Osteoblast (primary cell): ENCODE results near the gene NCKAP5. TPM values are rescaled to one million over a fixed set of nuclear protein-coding genes. Genes with fewer than 3 reads are reported as not detected.
A peak's percentile ranks its signal among the peaks of the same experiment; 100 is the strongest.

Source experiments
- DNase-seq: peaks from one replicate; pipeline ENCODE4 v3.0.0; 2011; ENCODE audit warnings: low spot score, mixed read lengths; ENCODE audit not compliant: insufficient read length; ENCODE audit errors: missing footprints
- H2AFZ ChIP-seq: 2 replicates; pipeline ENCODE4 v1.6.0; 2011; ENCODE audit warnings: mild to moderate bottlenecking, low read length
- H3K27ac ChIP-seq: 2 replicates; pipeline ENCODE4 v1.5.1; 2011; ENCODE audit warnings: mild to moderate bottlenecking, low read depth, low read length, moderate library complexity
- H3K27me3 ChIP-seq: 2 replicates; pipeline ENCODE4 v1.6.0; 2012; ENCODE audit warnings: mild to moderate bottlenecking, control low read depth, inconsistent platforms, low read length, moderate library complexity; ENCODE audit not compliant: insufficient read depth
- H3K36me3 ChIP-seq: 2 replicates; pipeline ENCODE4 v1.5.1; 2011; ENCODE audit warnings: mild to moderate bottlenecking, low read length, control low read depth, moderate library complexity; ENCODE audit not compliant: insufficient read depth
- H3K4me1 ChIP-seq: 2 replicates; pipeline ENCODE4 v1.5.1; 2011; ENCODE audit warnings: mild to moderate bottlenecking, low read length, control low read depth, moderate library complexity; ENCODE audit not compliant: insufficient read depth
- H3K4me2 ChIP-seq: 2 replicates; pipeline ENCODE4 v1.6.0; 2011; ENCODE audit warnings: mild to moderate bottlenecking, low read length; ENCODE audit not compliant: insufficient read depth
- H3K4me3 ChIP-seq: fragments of 200-600 bp; sonication (generic); 3 replicates; pipeline ENCODE4 v1.5.1; 2012; ENCODE audit warnings: mild to moderate bottlenecking, low read length, inconsistent platforms; ENCODE audit not compliant: insufficient read depth
- H3K79me2 ChIP-seq: 2 replicates; pipeline ENCODE4 v1.6.0; 2012; ENCODE audit warnings: mild to moderate bottlenecking, low read length, control low read depth, inconsistent platforms; ENCODE audit not compliant: insufficient read depth
- H3K9me3 ChIP-seq: 2 replicates; pipeline ENCODE4 v1.5.1; 2011; ENCODE audit warnings: low read depth, low read length, control low read depth
- H4K20me1 ChIP-seq: 2 replicates; pipeline ENCODE4 v1.6.0; 2012; ENCODE audit warnings: mild to moderate bottlenecking, low read length, control low read depth; ENCODE audit not compliant: insufficient read depth
- CTCF ChIP-seq: IDR thresholded peaks from 2 replicates; pipeline ENCODE4 v1.5.1; 2011; ENCODE audit warnings: mild to moderate bottlenecking, low read depth, low read length, moderate library complexity; ENCODE audit errors: extremely low read depth
- total RNA-seq: library from RNA; depleted of rRNA; stranded (reverse); fragments of >200 nt; gene quantifications from 2 replicates; pipeline ENCODE4 v1.2.3, GENCODE V29; 2012

The NCKAP5 gene
- total RNA-seq, 1 donor, result 1.8 TPM

GRCh38 chr2:132651115-132652045 is 916.9 kb downstream of the NCKAP5 start:
- peak; percentile 92 for DNase-seq
- no peaks in the 10 kb centered on the region for H3K79me2 ChIP-seq
- peak overlapping the region; percentile 30 for H3K4me2 ChIP-seq

GRCh38 chr2:132646540-132647108 is 921.6 kb downstream of the NCKAP5 start:
- Histone ChIP-seq H3K27ac (no peak overlapping the region), H3K4me2 (no peak overlapping the region), H2AFZ (no peak overlapping the region), H3K79me2 (no peaks in the 10 kb centered on the region), H3K4me1 (peaks cover 5% of the 10 kb centered on the region), H3K9me3 (no peaks in the 10 kb centered on the region), H4K20me1 (peaks cover 3% of the 10 kb centered on the region), H3K4me3 (no peak overlapping the region), H3K36me3 (peaks cover 2% of the 10 kb centered on the region), H3K27me3 (no peaks in the 10 kb centered on the region)
- no peak for TF ChIP-seq CTCF
- DNase-seq, result no peak

More at GRCh38 chr2:132651115-132652045, 916.9 kb downstream of the NCKAP5 start:
- Histone ChIP-seq H3K27ac (peak overlapping the region; percentile 17), H3K36me3 (peaks cover 2% of the 10 kb centered on the region), H3K27me3 (no peaks in the 10 kb centered on the region), H2AFZ (peak overlapping the region; percentile 19), H3K4me3 (peak overlapping the region; percentile 5), H3K4me1 (peaks cover 11% of the 10 kb centered on the region), H3K9me3 (no peaks in the 10 kb centered on the region), H4K20me1 (no peaks in the 10 kb centered on the region)
- peak; percentile 19 for TF ChIP-seq CTCF

GRCh38 chr2:132645722-132646539 is 922.3 kb downstream of the NCKAP5 start:
- no peaks in the 10 kb centered on the region for H3K9me3 ChIP-seq
- H2AFZ ChIP-seq, result peak overlapping the region; percentile 36
- no peak overlapping the region for H3K4me2 ChIP-seq
- H3K79me2 ChIP-seq, result no peaks in the 10 kb centered on the region
- no peak for TF ChIP-seq CTCF
- H3K4me3 ChIP-seq, result no peak overlapping the region
- peaks cover 2% of the 10 kb centered on the region for H3K36me3 ChIP-seq
- no peaks in the 10 kb centered on the region for H3K4me1 ChIP-seq
- no peaks in the 10 kb centered on the region for H3K27me3 ChIP-seq
- H4K20me1 ChIP-seq, result peaks cover 3% of the 10 kb centered on the region
- no peak for DNase-seq
- no peak overlapping the region for H3K27ac ChIP-seq
